ENCODE results near the gene TGM2. TPM values are rescaled to one million over a fixed set of nuclear protein-coding genes. Genes with fewer than 3 reads are reported as not detected.

The TGM2 gene
- total RNA-seq, 2 experiments from 2014 or later, result not detected

GRCh38 chr20:38134427-38135270, 30.4 kb downstream of the TGM2 start:
- H3K27ac Mint-ChIP-seq, result no peak overlapping the region
- H3K4me3 Mint-ChIP-seq, result no peak overlapping the region
- intact Hi-C loops (cut with micrococcal nuclease), result no loop called here
- peaks cover 7% of the 10 kb centered on the region for H3K4me1 Mint-ChIP-seq (ENCODE audit: low read depth)
- ChIA-PET POLR2A (no interaction called here), CTCF (no interaction called here)
- H3K9me3 Mint-ChIP-seq, result no peaks in the 10 kb centered on the region
- no peaks in the 10 kb centered on the region for H3K27me3 Mint-ChIP-seq
- no peaks in the 10 kb centered on the region for H3K36me3 Mint-ChIP-seq (ENCODE audit: low read depth)
- DNase-seq (peak; percentile 11), ATAC-seq (peak; percentile 30)
- TF ChIP-seq CTCF (IDR thresholded peaks at IDR 0.05), result no peak

- no peak for TF ChIP-seq CTCF (IDR thresholded peaks at IDR 0.05)
- intact Hi-C loops (cut with micrococcal nuclease), result no loop called here
- peaks cover 7% of the 10 kb centered on the region for H3K4me1 Mint-ChIP-seq (ENCODE audit: low read depth)
- ChIA-PET CTCF (no interaction called here), POLR2A (no interaction called here)
- no peak overlapping the region for H3K4me3 Mint-ChIP-seq
- DNase-seq, result no peak
- no peaks in the 10 kb centered on the region for H3K36me3 Mint-ChIP-seq (ENCODE audit: low read depth)
- H3K27me3 Mint-ChIP-seq, result no peaks in the 10 kb centered on the region
- no peak overlapping the region for H3K27ac Mint-ChIP-seq
- no peaks in the 10 kb centered on the region for H3K9me3 Mint-ChIP-seq
- ATAC-seq, result no peak
These were observed 31.2 kb downstream of the TGM2 start for GRCh38 chr20:38133680-38134426.

- Mint-ChIP-seq H3K36me3 (ENCODE audit: low read depth) (no peaks in the 10 kb centered on the region), H3K4me1 (ENCODE audit: low read depth) (peaks cover 7% of the 10 kb centered on the region), H3K4me3 (no peak overlapping the region), H3K9me3 (no peaks in the 10 kb centered on the region), H3K27me3 (no peaks in the 10 kb centered on the region), H3K27ac (no peak overlapping the region)
- CTCF ChIA-PET, result interaction anchor here (0.7 kb wide), 1 partner anchor 60 kb away, joined by 3 read pairs; no protein-coding TSS in a partner anchor
- ATAC-seq (no peak), DNase-seq (no peak)
- intact Hi-C loops (cut with micrococcal nuclease), result no loop called here
- no peak for TF ChIP-seq CTCF (IDR thresholded peaks at IDR 0.05)
- POLR2A ChIA-PET, result interaction anchor here (0.6 kb wide), 1 partner anchor 872 kb away, joined by 3 read pairs; no protein-coding TSS in a partner anchor
These were observed 32.1 kb downstream of the TGM2 start for GRCh38 chr20:38132910-38133501.

- Mint-ChIP-seq H3K27me3 (no peaks in the 10 kb centered on the region), H3K9me3 (no peaks in the 10 kb centered on the region), H3K36me3 (ENCODE audit: low read depth) (no peaks in the 10 kb centered on the region), H3K4me3 (no peak overlapping the region), H3K27ac (no peak overlapping the region), H3K4me1 (ENCODE audit: low read depth) (peaks cover 7% of the 10 kb centered on the region)
- intact Hi-C loops (cut with micrococcal nuclease), result no loop called here
- no peak for TF ChIP-seq CTCF (IDR thresholded peaks at IDR 0.05)
- ChIA-PET CTCF (interaction anchor here (0.7 kb wide), 1 partner anchor 59 kb away, joined by 3 read pairs; no protein-coding TSS in a partner anchor), POLR2A (interaction anchor here (0.6 kb wide), 1 partner anchor 872 kb away, joined by 3 read pairs; no protein-coding TSS in a partner anchor)
- DNase-seq (no peak), ATAC-seq (no peak)
These were observed 32.7 kb downstream of the TGM2 start for GRCh38 chr20:38132156-38132909.
